ENCODE data around the gene TRPV3.
"Not testable (repeated sequence)": the region's sequence is repeated elsewhere in the genome, so short reads cannot be mapped to it uniquely, and the experiment has no call there.

TRPV3 gene

DNA sequence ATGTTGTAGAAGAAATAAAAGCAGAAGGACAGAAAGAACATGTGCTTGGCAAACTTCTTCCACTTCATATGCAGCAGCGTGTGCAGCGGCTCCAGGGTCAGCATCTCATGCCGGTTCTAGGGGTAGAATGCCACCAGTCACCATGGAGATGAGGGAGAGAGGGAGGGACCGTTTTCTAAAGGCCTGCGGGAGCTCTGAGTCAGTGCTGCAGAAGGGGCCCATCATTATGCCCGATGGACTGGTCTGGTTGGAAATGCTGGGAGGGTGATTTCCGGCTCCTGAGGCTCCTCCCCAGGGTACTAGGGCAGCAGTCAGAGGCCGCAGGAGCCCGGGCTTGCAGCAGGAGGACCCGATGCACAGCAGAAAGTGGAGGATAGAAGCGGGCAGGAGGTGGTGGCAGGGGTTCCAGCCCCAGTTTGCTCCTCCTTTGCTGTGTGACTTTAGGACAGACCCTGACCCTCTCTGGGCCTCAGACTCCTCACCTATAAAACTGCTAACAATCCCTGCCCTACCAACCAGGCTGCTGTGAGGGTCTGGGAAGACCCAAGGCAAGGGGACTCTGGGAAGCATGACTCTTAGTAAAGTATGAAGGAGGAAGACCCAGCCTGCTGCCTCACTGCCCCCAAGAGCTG lies 28.6 kb downstream of the TRPV3 start:
- Mint-ChIP-seq H3K4me1 (ENCODE audit: low read depth) (peaks cover under 1% of the 10 kb centered on the region), H3K27me3 (peaks cover 5% of the 10 kb centered on the region), H3K9me3 (no peaks in the 10 kb centered on the region)

GRCh38 chr17:3528403-3528851 lies 29.2 kb downstream of the TRPV3 start:
- peaks cover 3% of the 10 kb centered on the region for H3K27me3 Mint-ChIP-seq
- H3K4me1 Mint-ChIP-seq (ENCODE audit: low read depth) = no peaks in the 10 kb centered on the region
- DNase-seq = no peak
- no peak overlapping the region for H3K4me3 Mint-ChIP-seq
- H3K36me3 Mint-ChIP-seq (ENCODE audit: low read depth) = no peaks in the 10 kb centered on the region
- no peak overlapping the region for H3K27ac Mint-ChIP-seq
- H3K9me3 Mint-ChIP-seq = no peaks in the 10 kb centered on the region

More for the DNA sequence above, 28.6 kb downstream of the TRPV3 start:
- Mint-ChIP-seq H3K4me3 (no peak overlapping the region), H3K27ac (no peak overlapping the region), H3K36me3 (ENCODE audit: low read depth) (no peaks in the 10 kb centered on the region)
- DNase-seq = no peak

DNA sequence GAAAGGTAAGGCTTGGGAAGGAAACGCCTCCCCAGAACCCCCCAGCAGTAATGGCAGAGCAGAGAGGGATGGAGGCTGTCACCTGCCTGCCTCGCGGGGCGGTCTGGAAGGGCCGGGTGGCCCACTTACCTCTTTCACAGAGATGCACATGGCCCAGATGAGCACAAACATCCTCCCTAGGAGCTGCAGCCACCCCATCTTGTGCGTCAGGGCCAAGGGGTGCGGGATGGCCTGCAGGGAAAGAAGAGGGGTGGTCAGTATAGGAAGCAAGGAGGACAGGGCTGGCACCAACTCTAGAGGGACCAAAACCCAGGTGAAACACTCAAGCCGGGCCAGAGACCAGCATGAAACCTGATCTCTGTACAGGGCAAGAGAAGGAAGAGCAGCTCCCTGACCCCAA lies 29.7 kb downstream of the TRPV3 start:
- Mint-ChIP-seq H3K4me1 (ENCODE audit: low read depth) (no peaks in the 10 kb centered on the region), H3K36me3 (ENCODE audit: low read depth) (no peaks in the 10 kb centered on the region), H3K9me3 (no peaks in the 10 kb centered on the region), H3K27me3 (peaks cover 3% of the 10 kb centered on the region), H3K27ac (no peak overlapping the region), H3K4me3 (no peak overlapping the region)
- DNase-seq = no peak

DNA sequence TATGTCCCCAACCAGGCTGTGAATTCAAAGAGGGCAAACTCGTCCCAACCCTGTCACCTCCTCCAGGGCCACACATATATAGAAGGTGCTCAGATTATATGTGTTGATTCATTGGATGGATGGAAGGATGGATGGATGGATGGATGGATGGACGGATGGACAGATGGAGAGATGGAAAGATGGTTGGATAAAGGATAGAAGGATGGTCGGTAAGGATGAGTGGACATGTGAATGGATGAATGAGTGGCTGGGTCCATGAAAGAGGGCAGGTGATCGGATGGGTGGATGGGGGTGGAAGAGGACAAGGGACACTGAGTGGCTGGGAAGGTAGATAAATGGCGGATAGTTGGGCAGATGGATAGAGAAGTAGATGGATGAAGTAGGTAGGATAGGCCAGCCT lies 30.1 kb downstream of the TRPV3 start:
- no peak overlapping the region for H3K4me3 Mint-ChIP-seq
- H3K4me1 Mint-ChIP-seq (ENCODE audit: low read depth) = no peaks in the 10 kb centered on the region
- peaks cover under 1% of the 10 kb centered on the region for H3K27me3 Mint-ChIP-seq
- no peak overlapping the region for H3K27ac Mint-ChIP-seq
- no peaks in the 10 kb centered on the region for H3K36me3 Mint-ChIP-seq (ENCODE audit: low read depth)
- no peaks in the 10 kb centered on the region for H3K9me3 Mint-ChIP-seq
- DNase-seq = no peak

DNA sequence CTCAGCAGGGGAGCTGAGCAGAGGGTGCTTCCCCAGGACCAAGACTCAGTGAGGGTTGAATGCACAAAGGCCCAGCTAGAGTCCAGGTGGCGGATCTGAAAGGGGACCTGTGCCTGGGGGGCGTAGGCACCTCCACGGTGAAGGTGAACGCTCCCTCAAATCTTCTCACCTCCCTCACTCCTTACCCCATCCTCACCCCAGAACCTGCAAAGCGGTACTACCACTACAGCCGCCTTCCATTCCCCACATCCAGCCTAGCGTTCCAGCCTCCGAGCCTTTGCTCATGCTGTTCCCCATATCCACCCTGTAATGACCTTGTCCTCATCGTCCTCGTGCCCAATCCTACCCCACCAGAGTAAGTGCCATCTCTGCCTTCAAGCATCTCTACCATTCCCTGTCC lies 30.6 kb downstream of the TRPV3 start:
- Mint-ChIP-seq H3K4me3 (no peak overlapping the region), H3K9me3 (no peaks in the 10 kb centered on the region), H3K4me1 (ENCODE audit: low read depth) (no peaks in the 10 kb centered on the region), H3K27me3 (no peaks in the 10 kb centered on the region), H3K36me3 (ENCODE audit: low read depth) (no peaks in the 10 kb centered on the region), H3K27ac (no peak overlapping the region)
- DNase-seq = no peak

GRCh38 chr17:3526491-3526890 lies 31.1 kb downstream of the TRPV3 start:
- Mint-ChIP-seq H3K9me3 (no peaks in the 10 kb centered on the region), H3K27me3 (no peaks in the 10 kb centered on the region), H3K4me3 (no peak overlapping the region), H3K36me3 (ENCODE audit: low read depth) (no peaks in the 10 kb centered on the region), H3K4me1 (ENCODE audit: low read depth) (no peaks in the 10 kb centered on the region), H3K27ac (no peak overlapping the region)
- DNase-seq = no peak

DNA sequence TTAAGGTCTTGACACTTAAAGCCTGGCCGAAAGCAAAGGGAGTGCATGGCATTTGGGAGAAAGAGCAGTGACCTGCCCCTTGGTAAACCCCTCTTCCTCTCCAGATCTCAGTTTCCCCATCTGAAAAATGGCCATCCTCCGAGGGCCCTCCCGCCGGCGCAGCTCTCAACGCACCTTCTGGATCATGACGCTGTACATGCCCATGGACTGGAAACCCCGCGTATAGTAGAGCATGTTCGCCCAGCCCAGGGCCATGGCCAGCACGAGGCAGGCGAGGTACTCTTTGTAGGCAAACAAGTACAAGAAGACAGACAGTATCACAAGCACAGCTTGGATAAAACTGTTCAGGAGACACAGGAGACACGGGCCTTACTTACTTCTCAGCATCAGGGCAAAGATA lies 33.6 kb downstream of the TRPV3 start:
- no peak for DNase-seq
- Mint-ChIP-seq H3K27ac (no peak overlapping the region), H3K4me3 (no peak overlapping the region), H3K27me3 (no peaks in the 10 kb centered on the region), H3K36me3 (ENCODE audit: low read depth) (no peaks in the 10 kb centered on the region), H3K4me1 (ENCODE audit: low read depth) (no peaks in the 10 kb centered on the region), H3K9me3 (no peaks in the 10 kb centered on the region)

DNA sequence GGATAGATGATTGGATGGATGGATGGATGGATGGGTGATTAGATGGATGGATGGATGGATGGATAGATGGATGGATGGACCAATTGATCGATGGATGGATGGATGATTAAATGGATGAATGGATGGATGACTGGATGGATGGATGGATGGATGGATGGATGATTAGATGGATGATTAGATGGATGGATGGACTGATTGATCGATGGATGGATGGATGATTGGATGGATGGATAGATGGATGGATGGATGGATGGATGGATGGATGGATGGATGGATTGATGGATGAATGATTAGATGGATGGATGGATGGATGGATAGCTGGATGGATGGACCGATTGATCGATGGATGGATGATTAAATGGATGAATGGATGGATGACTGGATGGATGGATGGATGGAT lies 38.1 kb downstream of the TRPV3 start:
- not testable (repeated sequence) for H3K36me3 Mint-ChIP-seq (ENCODE audit: low read depth); H3K27ac Mint-ChIP-seq; DNase-seq; H3K9me3 Mint-ChIP-seq; H3K27me3 Mint-ChIP-seq; H3K4me1 Mint-ChIP-seq (ENCODE audit: low read depth); H3K4me3 Mint-ChIP-seq

DNA sequence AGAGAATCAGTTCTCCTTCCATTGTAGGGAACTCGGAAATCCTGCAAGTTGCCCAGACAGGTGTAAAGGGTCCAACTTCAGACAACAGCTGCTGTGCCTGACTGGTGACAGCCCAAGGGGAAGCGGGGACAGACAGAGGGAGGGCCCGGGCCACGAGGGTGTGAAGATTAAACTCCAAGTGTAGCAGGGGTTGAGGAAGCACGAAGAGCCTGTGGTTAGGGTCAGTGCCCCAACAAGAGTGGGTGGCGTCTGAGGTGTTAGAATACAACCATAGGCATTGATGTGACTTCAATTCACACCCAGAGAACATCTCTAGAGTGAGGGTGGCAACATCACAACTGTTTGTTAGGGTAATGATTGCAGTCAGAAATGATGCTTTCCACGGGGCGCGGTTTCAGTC lies 42.7 kb downstream of the TRPV3 start:
- H3K4me1 Mint-ChIP-seq (ENCODE audit: low read depth) = no peaks in the 10 kb centered on the region
- H3K27ac Mint-ChIP-seq = no peak overlapping the region
- H3K27me3 Mint-ChIP-seq = no peaks in the 10 kb centered on the region
- no peak for DNase-seq
- no peaks in the 10 kb centered on the region for H3K36me3 Mint-ChIP-seq (ENCODE audit: low read depth)
- H3K4me3 Mint-ChIP-seq = no peak overlapping the region
- no peaks in the 10 kb centered on the region for H3K9me3 Mint-ChIP-seq

GRCh38 chr17:3514167-3514566 lies 43.4 kb downstream of the TRPV3 start:
- H3K27me3 Mint-ChIP-seq, H3K9me3 Mint-ChIP-seq: not testable (repeated sequence)

DNA sequence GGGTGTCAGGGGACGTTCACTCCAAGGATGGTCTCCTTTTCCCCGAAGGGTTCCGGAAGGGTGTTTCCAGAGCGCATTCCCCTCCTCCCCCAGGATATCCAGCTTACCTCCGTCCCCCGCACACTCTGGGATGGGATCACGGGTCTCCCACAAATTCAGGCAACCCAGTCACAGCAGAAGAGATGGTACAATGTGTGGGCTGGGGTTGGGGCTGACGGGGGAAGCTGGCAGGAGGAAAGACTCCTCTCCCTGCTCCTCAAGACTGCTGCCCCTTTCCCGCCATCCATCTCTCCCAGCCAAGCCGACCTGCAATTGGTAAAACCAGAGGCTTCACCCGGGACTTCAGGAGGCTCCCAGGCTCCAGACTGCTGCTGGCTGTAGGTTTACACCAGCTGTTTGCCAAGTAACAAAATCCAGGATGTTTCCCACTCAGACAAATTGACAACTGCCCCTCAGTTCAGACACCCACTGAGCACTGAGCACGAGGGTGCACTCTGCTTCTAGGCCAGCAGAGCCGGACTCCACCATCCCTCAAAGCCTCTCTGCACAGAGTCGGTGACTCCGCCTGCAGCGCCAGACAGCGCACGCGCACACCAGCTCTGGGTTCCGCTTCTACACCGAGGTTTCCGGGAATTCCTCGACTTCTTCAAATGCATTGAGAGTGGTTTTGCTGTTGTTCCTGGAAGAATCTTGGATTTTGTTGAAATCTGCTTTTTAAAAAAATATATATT lies 44.1 kb downstream of the TRPV3 start:
- H3K27me3 Mint-ChIP-seq = peaks cover 6% of the 10 kb centered on the region
- no peak overlapping the region for H3K27ac Mint-ChIP-seq
- H3K36me3 Mint-ChIP-seq (ENCODE audit: low read depth) = no peaks in the 10 kb centered on the region
- DNase-seq = no peak
- H3K4me3 Mint-ChIP-seq = no peak overlapping the region
- no peaks in the 10 kb centered on the region for H3K4me1 Mint-ChIP-seq (ENCODE audit: low read depth)
- H3K9me3 Mint-ChIP-seq = peaks cover 3% of the 10 kb centered on the region

More at GRCh38 chr17:3514167-3514566, 43.4 kb downstream of the TRPV3 start:
- not testable (repeated sequence) for DNase-seq; H3K4me1 Mint-ChIP-seq (ENCODE audit: low read depth); H3K4me3 Mint-ChIP-seq; H3K36me3 Mint-ChIP-seq (ENCODE audit: low read depth); H3K27ac Mint-ChIP-seq

- Mint-ChIP-seq H3K27me3 (peaks cover 6% of the 10 kb centered on the region), H3K4me1 (ENCODE audit: low read depth) (no peaks in the 10 kb centered on the region), H3K36me3 (ENCODE audit: low read depth) (no peaks in the 10 kb centered on the region), H3K9me3 (peaks cover 3% of the 10 kb centered on the region), H3K27ac (no peak overlapping the region), H3K4me3 (no peak overlapping the region)
- DNase-seq = no peak
Observed at GRCh38 chr17:3512505-3513171, 45.0 kb downstream of the TRPV3 start.

DNA sequence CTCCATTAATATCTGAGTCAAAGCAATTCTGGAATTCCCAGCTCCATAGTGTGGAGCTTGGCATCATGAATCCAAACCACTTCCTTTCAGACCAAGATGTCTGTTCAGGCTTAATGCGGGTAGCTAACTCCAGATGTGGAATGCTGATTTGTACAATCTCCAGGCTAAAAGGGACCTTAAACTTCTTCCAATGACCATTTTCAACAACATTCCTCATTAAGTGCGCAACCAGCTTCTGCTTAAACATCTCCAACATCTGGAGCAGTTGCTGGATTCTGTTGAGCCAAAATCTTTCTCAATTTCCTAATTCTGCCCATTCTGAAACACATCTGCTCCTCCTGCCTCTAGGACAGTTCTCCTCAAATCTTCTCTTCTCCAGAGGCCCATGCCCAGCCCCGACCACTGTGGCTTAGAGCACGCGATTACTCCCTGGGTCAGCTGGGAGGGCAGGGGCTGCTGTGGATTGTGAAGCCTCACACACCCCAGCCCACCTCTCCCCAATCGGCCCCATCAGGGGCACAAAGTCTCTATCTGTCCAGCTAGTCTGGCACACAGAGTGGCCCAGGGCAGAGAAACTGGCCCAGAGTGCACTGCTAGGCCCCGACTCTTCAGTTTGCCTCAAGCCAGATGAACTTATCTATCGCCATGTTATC lies 45.6 kb downstream of the TRPV3 start:
- peaks cover 3% of the 10 kb centered on the region for H3K9me3 Mint-ChIP-seq
- DNase-seq = no peak
- peaks cover 6% of the 10 kb centered on the region for H3K27me3 Mint-ChIP-seq
- no peak overlapping the region for H3K4me3 Mint-ChIP-seq
- H3K36me3 Mint-ChIP-seq (ENCODE audit: low read depth) = no peaks in the 10 kb centered on the region
- no peak overlapping the region for H3K27ac Mint-ChIP-seq
- no peaks in the 10 kb centered on the region for H3K4me1 Mint-ChIP-seq (ENCODE audit: low read depth)

- Mint-ChIP-seq H3K27me3 (peaks cover 12% of the 10 kb centered on the region), H3K27ac (no peak overlapping the region), H3K4me3 (no peak overlapping the region), H3K9me3 (peaks cover 3% of the 10 kb centered on the region), H3K36me3 (ENCODE audit: low read depth) (no peaks in the 10 kb centered on the region), H3K4me1 (ENCODE audit: low read depth) (no peaks in the 10 kb centered on the region)
- DNase-seq = no peak
Observed at GRCh38 chr17:3510090-3510489, 47.5 kb downstream of the TRPV3 start.

DNA sequence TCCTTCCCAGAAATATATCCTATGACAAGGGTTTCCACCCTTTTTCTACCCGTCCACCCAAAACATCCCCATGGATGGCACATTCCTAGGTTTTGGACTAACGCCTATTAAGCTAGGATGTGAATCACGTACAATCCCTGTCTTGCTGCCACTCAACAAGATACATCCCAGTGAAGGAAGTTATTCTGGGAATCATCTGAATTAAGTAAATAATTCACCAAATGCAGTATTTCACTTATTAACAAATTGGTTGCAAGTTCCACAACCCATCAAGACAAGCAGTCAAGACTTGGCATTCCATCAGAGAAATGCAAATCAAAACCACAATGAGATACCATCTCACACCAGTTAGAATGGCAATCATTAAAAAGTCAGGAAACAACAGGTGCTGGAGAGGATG lies 49.7 kb downstream of the TRPV3 start:
- DNase-seq = no peak
- no peak overlapping the region for H3K27ac Mint-ChIP-seq
- H3K36me3 Mint-ChIP-seq (ENCODE audit: low read depth) = no peaks in the 10 kb centered on the region
- peaks cover 3% of the 10 kb centered on the region for H3K9me3 Mint-ChIP-seq
- H3K4me3 Mint-ChIP-seq = no peak overlapping the region
- H3K4me1 Mint-ChIP-seq (ENCODE audit: low read depth) = no peaks in the 10 kb centered on the region
- peaks cover 14% of the 10 kb centered on the region for H3K27me3 Mint-ChIP-seq

Measured in activated T-cell treated with anti-CD3 and anti-CD28 coated beads, Interleukin-2, amount 50 U/mL, for 24 hours (primary cell).